Measurements from ENCODE around the gene KCNG1.
A peak's percentile ranks its signal among the peaks of the same experiment; 100 is the strongest.

The KCNG1 gene

GRCh38 chr20:51012357-51012756 is 10.6 kb downstream of the KCNG1 start:
- DNase-seq: no peak

GRCh38 chr20:51011479-51011878 is 11.4 kb downstream of the KCNG1 start:
- no peak for DNase-seq

GRCh38 chr20:51010932-51011331 is 12.0 kb downstream of the KCNG1 start:
- no peak for DNase-seq

GRCh38 chr20:51010043-51010365 is 12.9 kb downstream of the KCNG1 start:
- DNase-seq: no peak

GRCh38 chr20:51009303-51010042 is 13.4 kb downstream of the KCNG1 start:
- no peak for DNase-seq

- no peak for DNase-seq
These were observed 14.2 kb downstream of the KCNG1 start for GRCh38 chr20:51008718-51009117.

- no peak for DNase-seq
These were observed 17.7 kb downstream of the KCNG1 start for GRCh38 chr20:51005214-51005613.

- no peak for DNase-seq
These were observed 18.1 kb downstream of the KCNG1 start for GRCh38 chr20:51004781-51005180.

GRCh38 chr20:51004305-51004727 is 18.6 kb downstream of the KCNG1 start:
- DNase-seq: no peak

- DNase-seq: no peak
These were observed 19.2 kb downstream of the KCNG1 start for GRCh38 chr20:51003753-51004152.

- no peak for DNase-seq
These were observed 20.3 kb downstream of the KCNG1 start for GRCh38 chr20:51002633-51003032.

- DNase-seq: peak; percentile 25
These were observed 21.3 kb downstream of the KCNG1 start for GRCh38 chr20:51001430-51002265.

GRCh38 chr20:50999355-50999754 is 23.6 kb downstream of the KCNG1 start:
- no peak for DNase-seq

GRCh38 chr20:50996901-50997865 is 25.7 kb downstream of the KCNG1 start:
- no peak for DNase-seq

- DNase-seq: no peak
These were observed 27.4 kb downstream of the KCNG1 start for GRCh38 chr20:50995506-50995905.

- DNase-seq: no peak
These were observed 29.0 kb downstream of the KCNG1 start for GRCh38 chr20:50993876-50994275.

- peak; percentile 76 for DNase-seq
These were observed 30.0 kb downstream of the KCNG1 start for GRCh38 chr20:50992733-50993457.

GRCh38 chr20:50992336-50992732 is 30.6 kb downstream of the KCNG1 start:
- DNase-seq: no peak

- DNase-seq: no peak
These were observed 31.8 kb downstream of the KCNG1 start for GRCh38 chr20:50991076-50991475.

- peak; percentile 70 for DNase-seq
These were observed 35.3 kb downstream of the KCNG1 start for GRCh38 chr20:50987493-50988210.

GRCh38 chr20:50983321-50983720 is 39.6 kb downstream of the KCNG1 start:
- no peak for DNase-seq

GRCh38 chr20:50982363-50982762 is 40.5 kb downstream of the KCNG1 start:
- DNase-seq: peak; percentile 12

Measured in activated CD4-positive, alpha-beta T cell treated with anti-CD3 and anti-CD28 coated beads for 48 hours (primary cell).